Tibial artery (tissue), 4 donors: Measurements from ENCODE around the gene DLG2.
"Not testable (repeated sequence)": the region's sequence is repeated elsewhere in the genome, so short reads cannot be mapped to it uniquely, and the experiment has no call there.

Experiments
- DNase-seq, 2 donors: peaks; one replicate each; pipeline ENCODE4 v3.0.0-alpha.2; 2019
- H3K27ac ChIP-seq, 2 donors: fragments of 200-600 bp; sonication (generic) in 1 of 2; 1 replicate in 1 of 2; 2 replicates in 1 of 2; pipeline ENCODE4 v1.5.1; 2018 to 2019; ENCODE audit warnings: mild to moderate bottlenecking in 1 of 2
- H3K27me3 ChIP-seq, 2 donors: fragments of 200-600 bp; sonication (generic) in 1 of 2; one replicate each; pipeline versions ENCODE4 v1.5.1 to v1.6.0; 2016 to 2019
- H3K36me3 ChIP-seq, 3 donors: fragments of 200-600 bp; sonication (generic) in 2 of 3; one replicate each; pipeline ENCODE4 v1.5.1; 2016 to 2019; ENCODE audit warnings: mild to moderate bottlenecking in 2 of 3
- H3K4me1 ChIP-seq, 4 donors: fragments of 200-600 bp; sonication (generic) in 2 of 4; 1 replicate in 3 of 4; 2 replicates in 1 of 4; pipeline ENCODE4 v1.5.1; 2016 to 2019
- H3K4me3 ChIP-seq, 2 donors: fragments of 200-600 bp; sonication (generic) in 1 of 2; 1 replicate in 1 of 2; 2 replicates in 1 of 2; pipeline ENCODE4 v1.5.1; 2018 to 2019; ENCODE audit warnings: mild to moderate bottlenecking in 2 of 2
- H3K9me3 ChIP-seq, 3 donors: fragments of 200-600 bp; sonication (generic) in 1 of 3; one replicate each; pipeline ENCODE4 v1.5.1; 2016 to 2019
- CTCF ChIP-seq, 2 experiments: fragments of 200-600 bp in 1 of 2; fragments of 450-650 bp in 1 of 2; IDR thresholded peaks; one replicate each; pipeline ENCODE4 v1.5.1; 2017 to 2019; ENCODE audit warnings: antibody characterized with exemption in 2 of 2, mild to moderate bottlenecking in 1 of 2, moderate library complexity in 1 of 2
- intact Hi-C: fragments of 100-400 bp; cut with DNase I; formaldehyde crosslinking; loops from one replicate; pipeline ENCODE4 v1.15.0; 2023; ENCODE audit warnings: low total_unique reads

DLG2 gene

GRCh38 chr11:85661972-85662664, 35.0 kb upstream of the DLG2 start:
- Histone ChIP-seq H3K27ac (peak overlapping the region in 1 of 2 donors; percentile 96), H3K27me3 (no peaks in the 10 kb centered on the region), H3K4me1 (peaks cover 0 to 62% (median 26%) of the 10 kb centered on the region in 4 donors), H3K9me3 (no peaks in the 10 kb centered on the region), H3K36me3 (peaks cover 0 to 9% (median 8%) of the 10 kb centered on the region in 3 donors), H3K4me3 (peak overlapping the region; percentile 71 to 95)
- TF ChIP-seq CTCF (IDR thresholded peaks at IDR 0.05): no peak
- DNase-seq: no peak
- intact Hi-C loops: loop anchor here (5.0 kb wide), 1 partner anchor 35 kb away; the partner anchor contains the start of genes DLG2 and TMEM126B

- H3K4me3 ChIP-seq: no peak overlapping the region
- no peaks in the 10 kb centered on the region for H3K27me3 ChIP-seq
- TF ChIP-seq CTCF (IDR thresholded peaks at IDR 0.05): no peak
- no peaks in the 10 kb centered on the region for H3K9me3 ChIP-seq
- intact Hi-C loops: no loop called here
- H3K36me3 ChIP-seq: peaks cover 4 to 26% (median 9%) of the 10 kb centered on the region in 3 donors
- DNase-seq: no peak
- H3K4me1 ChIP-seq: peaks cover 0 to 62% (median 25%) of the 10 kb centered on the region in 4 donors
- no peak overlapping the region for H3K27ac ChIP-seq
Measured at GRCh38 chr11:85658180-85658579, 31.0 kb upstream of the DLG2 start.

- TF ChIP-seq CTCF (IDR thresholded peaks at IDR 0.05): no peak
- H3K4me1 ChIP-seq: peaks cover 0 to 48% (median 22%) of the 10 kb centered on the region in 4 donors
- peaks cover 4 to 30% (median 9%) of the 10 kb centered on the region in 3 donors for H3K36me3 ChIP-seq
- H3K4me3 ChIP-seq: no peak overlapping the region
- intact Hi-C loops: no loop called here
- no peak overlapping the region for H3K27ac ChIP-seq
- H3K27me3 ChIP-seq: no peaks in the 10 kb centered on the region
- no peaks in the 10 kb centered on the region for H3K9me3 ChIP-seq
- DNase-seq: no peak
Measured at GRCh38 chr11:85656777-85657176, 29.6 kb upstream of the DLG2 start.

- H3K4me1 ChIP-seq: peaks cover 0 to 25% (median 9%) of the 10 kb centered on the region in 4 donors
- intact Hi-C loops, H3K9me3 ChIP-seq, H3K27ac ChIP-seq, H3K27me3 ChIP-seq, DNase-seq, H3K4me3 ChIP-seq: not testable (repeated sequence)
- H3K36me3 ChIP-seq: peaks cover 4 to 30% (median 4%) of the 10 kb centered on the region in 3 donors
Measured at GRCh38 chr11:85654343-85654742, 27.2 kb upstream of the DLG2 start.

GRCh38 chr11:85652786-85653447, 25.8 kb upstream of the DLG2 start:
- H3K27ac ChIP-seq: no peak overlapping the region
- peaks cover 4 to 30% (median 4%) of the 10 kb centered on the region in 3 donors for H3K36me3 ChIP-seq
- no peaks in the 10 kb centered on the region for H3K27me3 ChIP-seq
- H3K4me1 ChIP-seq: peaks cover 0 to 23% (median 10%) of the 10 kb centered on the region in 4 donors
- intact Hi-C loops: no loop called here
- TF ChIP-seq CTCF (IDR thresholded peaks at IDR 0.05): no peak
- no peak overlapping the region for H3K4me3 ChIP-seq
- no peak for DNase-seq
- H3K9me3 ChIP-seq: no peaks in the 10 kb centered on the region

- Histone ChIP-seq H3K27me3 (no peaks in the 10 kb centered on the region), H3K9me3 (no peaks in the 10 kb centered on the region), H3K4me1 (peaks cover 0 to 20% (median 17%) of the 10 kb centered on the region in 4 donors), H3K36me3 (peaks cover 0 to 25% (median 4%) of the 10 kb centered on the region in 3 donors), H3K4me3 (no peak overlapping the region), H3K27ac (no peak overlapping the region)
- no peak for TF ChIP-seq CTCF (IDR thresholded peaks at IDR 0.05)
- no peak for DNase-seq
- intact Hi-C loops: no loop called here
Measured at GRCh38 chr11:85651118-85651517, 24.0 kb upstream of the DLG2 start.
